ENCODE data around the gene MCM3AP.
"Not testable (repeated sequence)": the region's sequence is repeated elsewhere in the genome, so short reads cannot be mapped to it uniquely, and the experiment has no call there.

MCM3AP gene

DNA sequence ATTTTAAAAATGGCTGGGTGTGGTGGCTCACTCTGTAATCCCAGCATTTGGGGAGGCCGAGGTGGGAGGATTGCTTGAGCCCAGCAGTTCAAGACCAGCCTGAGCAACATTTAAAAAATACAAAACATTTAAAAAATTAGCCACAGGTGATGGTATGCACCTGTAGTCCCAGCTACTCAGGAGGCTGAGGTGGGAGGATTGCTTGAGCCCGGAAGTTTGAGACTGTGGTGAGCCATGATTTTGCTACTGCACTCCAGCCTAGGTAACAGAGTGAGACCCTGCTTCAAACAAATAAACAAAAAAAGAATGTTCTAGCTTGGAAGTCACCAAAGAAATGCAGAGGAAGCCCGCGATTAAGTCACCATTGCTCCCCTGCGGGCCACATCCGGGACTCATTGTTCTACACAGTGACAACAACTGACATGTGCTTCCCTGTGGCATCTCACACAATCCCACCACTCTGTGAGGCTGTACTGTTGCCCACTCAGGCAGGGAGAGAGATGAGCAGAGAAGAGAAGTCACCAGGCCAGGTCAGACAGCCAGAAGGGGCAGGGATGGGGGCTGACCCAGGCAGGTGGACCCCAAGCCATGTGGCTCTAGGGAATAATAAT, 82.7 kb downstream of the MCM3AP start:
- no peak for DNase-seq
- H3K4me3 ChIP-seq (ENCODE audit: low read depth, low read length) = no peak overlapping the region
- in situ Hi-C loops (cut with HindIII; ENCODE audit: low pct_ligation_motif_present, low sequenced_read_pairs) = no loop called here
- H3K27me3 ChIP-seq (replicated peaks) = no peaks in the 10 kb centered on the region
- TF ChIP-seq, protein P1, sequence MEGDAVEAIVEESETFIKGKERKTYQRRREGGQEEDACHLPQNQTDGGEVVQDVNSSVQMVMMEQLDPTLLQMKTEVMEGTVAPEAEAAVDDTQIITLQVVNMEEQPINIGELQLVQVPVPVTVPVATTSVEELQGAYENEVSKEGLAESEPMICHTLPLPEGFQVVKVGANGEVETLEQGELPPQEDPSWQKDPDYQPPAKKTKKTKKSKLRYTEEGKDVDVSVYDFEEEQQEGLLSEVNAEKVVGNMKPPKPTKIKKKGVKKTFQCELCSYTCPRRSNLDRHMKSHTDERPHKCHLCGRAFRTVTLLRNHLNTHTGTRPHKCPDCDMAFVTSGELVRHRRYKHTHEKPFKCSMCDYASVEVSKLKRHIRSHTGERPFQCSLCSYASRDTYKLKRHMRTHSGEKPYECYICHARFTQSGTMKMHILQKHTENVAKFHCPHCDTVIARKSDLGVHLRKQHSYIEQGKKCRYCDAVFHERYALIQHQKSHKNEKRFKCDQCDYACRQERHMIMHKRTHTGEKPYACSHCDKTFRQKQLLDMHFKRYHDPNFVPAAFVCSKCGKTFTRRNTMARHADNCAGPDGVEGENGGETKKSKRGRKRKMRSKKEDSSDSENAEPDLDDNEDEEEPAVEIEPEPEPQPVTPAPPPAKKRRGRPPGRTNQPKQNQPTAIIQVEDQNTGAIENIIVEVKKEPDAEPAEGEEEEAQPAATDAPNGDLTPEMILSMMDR (IDR thresholded peaks at IDR 0.05; ENCODE audit: low read depth, low read length, missing control alignments) = no peak
- H3K36me3 ChIP-seq (replicated peaks) = peaks cover 41% of the 10 kb centered on the region
- no peak overlapping the region for H3K27ac ChIP-seq

DNA sequence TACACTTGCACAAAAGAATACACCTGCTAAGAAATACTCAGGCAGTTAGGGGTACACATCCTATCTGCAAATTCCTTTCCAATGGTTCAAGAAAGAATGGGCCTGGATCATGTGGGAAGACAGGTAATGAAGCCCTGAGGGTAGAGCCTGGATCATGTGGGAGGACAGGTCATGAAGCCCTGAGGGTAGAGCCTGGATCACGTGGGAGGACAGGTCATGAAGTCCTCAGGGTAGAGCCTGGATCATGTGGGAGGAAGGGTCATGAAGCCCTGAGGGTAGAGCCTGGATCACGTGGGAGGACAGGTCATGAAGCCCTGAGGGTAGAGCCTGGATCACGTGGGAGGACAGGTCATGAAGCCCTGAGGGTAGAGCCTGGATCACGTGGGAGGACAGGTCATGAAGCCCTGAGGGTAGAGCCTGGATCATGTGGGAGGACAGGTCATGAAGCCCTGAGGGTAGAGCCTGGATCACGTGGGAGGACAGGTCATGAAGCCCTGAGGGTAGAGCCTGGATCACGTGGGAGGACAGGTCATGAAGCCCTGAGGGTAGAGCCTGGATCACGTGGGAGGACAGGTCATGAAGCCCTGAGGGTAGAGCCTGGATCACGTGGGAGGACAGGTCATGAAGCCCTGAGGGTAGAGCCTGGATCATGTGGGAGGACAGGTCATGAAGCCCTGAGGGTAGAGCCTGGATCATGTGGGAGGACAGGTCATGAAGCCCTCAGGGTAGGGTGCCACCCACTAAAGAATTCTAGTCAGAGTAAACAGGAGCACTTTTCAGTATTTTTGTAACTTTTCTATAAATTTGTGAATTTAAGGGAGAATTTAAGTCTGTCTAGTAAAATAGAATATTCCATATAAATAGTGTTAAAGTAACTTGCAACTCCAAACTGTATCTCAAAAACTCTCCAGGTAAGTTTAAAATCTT, 84.3 kb downstream of the MCM3AP start:
- H3K27ac ChIP-seq; DNase-seq; H3K4me3 ChIP-seq (ENCODE audit: low read depth, low read length); H3K27me3 ChIP-seq (replicated peaks); in situ Hi-C loops (cut with HindIII; ENCODE audit: low pct_ligation_motif_present, low sequenced_read_pairs): not testable (repeated sequence)
- peaks cover 36% of the 10 kb centered on the region for H3K36me3 ChIP-seq (replicated peaks)

- in situ Hi-C loops (cut with HindIII; ENCODE audit: low pct_ligation_motif_present, low sequenced_read_pairs) = no loop called here
- H3K27ac ChIP-seq = no peak overlapping the region
- TF ChIP-seq, protein P1 (IDR thresholded peaks at IDR 0.05; ENCODE audit: low read depth, low read length, missing control alignments) = no peak
- DNase-seq = no peak
- no peak overlapping the region for H3K4me3 ChIP-seq (ENCODE audit: low read depth, low read length)
- peaks cover 36% of the 10 kb centered on the region for H3K36me3 ChIP-seq (replicated peaks)
- no peaks in the 10 kb centered on the region for H3K27me3 ChIP-seq (replicated peaks)
Measured at GRCh38 chr21:46199436-46200373, 85.7 kb downstream of the MCM3AP start.

DNA sequence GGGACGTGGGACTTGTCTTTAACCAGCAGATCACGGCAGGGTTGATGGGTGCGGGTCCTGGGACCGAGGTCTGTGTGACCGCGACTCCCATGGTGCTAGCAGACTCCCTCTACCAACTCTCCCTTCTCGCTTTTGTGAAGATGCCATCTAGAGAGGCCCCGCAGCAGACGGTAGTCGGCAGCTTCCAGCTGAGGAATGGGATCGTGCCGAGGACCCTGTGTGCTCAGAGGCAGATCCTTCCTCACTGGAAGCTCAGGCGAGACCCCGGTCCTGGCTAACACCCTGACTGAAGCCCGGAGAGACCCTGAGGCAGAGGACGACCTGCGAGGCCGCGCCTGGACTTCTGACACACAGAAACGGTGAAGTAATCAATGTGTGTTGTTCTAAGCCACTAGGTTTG, 88.7 kb downstream of the MCM3AP start:
- TF ChIP-seq, protein P1 (IDR thresholded peaks at IDR 0.05; ENCODE audit: low read depth, low read length, missing control alignments) = no peak
- DNase-seq = no peak
- no peak overlapping the region for H3K27ac ChIP-seq
- in situ Hi-C loops (cut with HindIII; ENCODE audit: low pct_ligation_motif_present, low sequenced_read_pairs) = no loop called here
- H3K4me3 ChIP-seq (ENCODE audit: low read depth, low read length) = no peak overlapping the region
- peaks cover 46% of the 10 kb centered on the region for H3K36me3 ChIP-seq (replicated peaks)
- H3K27me3 ChIP-seq (replicated peaks) = no peaks in the 10 kb centered on the region

GRCh38 chr21:46195595-46196195, 89.7 kb downstream of the MCM3AP start:
- H3K27me3 ChIP-seq (replicated peaks) = no peaks in the 10 kb centered on the region
- H3K27ac ChIP-seq = no peak overlapping the region
- H3K36me3 ChIP-seq (replicated peaks) = peaks cover 51% of the 10 kb centered on the region
- TF ChIP-seq, protein P1 (IDR thresholded peaks at IDR 0.05; ENCODE audit: low read depth, low read length, missing control alignments) = no peak
- in situ Hi-C loops (cut with HindIII; ENCODE audit: low pct_ligation_motif_present, low sequenced_read_pairs) = no loop called here
- H3K4me3 ChIP-seq (ENCODE audit: low read depth, low read length) = no peak overlapping the region
- no peak for DNase-seq
